Erythroblast (primary cell): ENCODE measurements around the gene SSU72.
"Not testable (repeated sequence)": the region's sequence is repeated elsewhere in the genome, so short reads cannot be mapped to it uniquely, and the experiment has no call there.

Experiments
- DNase-seq, 2 experiments: peaks; one replicate each; lab custom pipeline; 2025; lab: John Stamatoyannopoulos, UW
- GATA1 ChIP-seq: IDR thresholded peaks from 2 replicates; pipeline ENCODE4 v1.6.1; 2011; ENCODE audit warnings: low read depth, mild to moderate bottlenecking, control low read depth, low read length, moderate library complexity
- POLR2A ChIP-seq: IDR thresholded peaks from 2 replicates; pipeline ENCODE4 v1.6.1; 2011; ENCODE audit warnings: mild to moderate bottlenecking, low read length

SSU72 gene

DNA sequence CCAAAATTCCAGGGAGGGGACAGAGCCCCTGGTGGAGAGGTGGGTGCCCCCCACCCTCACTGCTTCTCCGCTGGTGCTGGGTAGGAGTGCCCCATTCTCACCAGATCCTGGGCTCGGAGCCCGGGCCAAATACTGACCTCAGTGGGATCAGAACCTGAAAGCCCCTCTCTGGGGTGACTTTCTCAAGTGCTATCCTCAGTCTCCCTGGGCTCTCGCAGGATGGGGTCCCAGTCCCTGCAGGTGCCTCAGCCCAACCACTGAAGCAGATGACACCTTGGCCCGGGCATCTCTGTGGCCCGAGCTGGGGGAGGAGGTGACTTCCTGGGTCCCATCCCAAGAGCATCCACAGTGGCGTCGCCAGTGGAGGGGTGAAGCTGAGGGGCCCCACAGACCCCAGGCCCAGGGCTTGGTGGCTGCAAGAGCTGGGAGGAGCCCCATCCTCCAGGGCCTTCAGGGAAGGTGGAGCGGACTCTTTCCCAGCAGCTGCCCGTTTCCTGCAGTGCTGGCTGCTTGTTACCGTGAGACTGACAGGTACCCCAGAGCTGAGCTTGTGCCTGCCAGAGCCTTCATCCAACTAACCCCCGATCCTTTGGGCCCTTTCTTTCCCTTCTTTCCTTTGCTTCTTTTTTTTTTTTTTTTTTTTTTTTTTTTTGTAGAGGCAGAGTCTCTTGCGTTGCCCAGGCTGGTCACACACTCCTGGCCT, 29.2 kb upstream of the SSU72 start:
- TF ChIP-seq GATA1 = no peak
- no peak for DNase-seq

DNA sequence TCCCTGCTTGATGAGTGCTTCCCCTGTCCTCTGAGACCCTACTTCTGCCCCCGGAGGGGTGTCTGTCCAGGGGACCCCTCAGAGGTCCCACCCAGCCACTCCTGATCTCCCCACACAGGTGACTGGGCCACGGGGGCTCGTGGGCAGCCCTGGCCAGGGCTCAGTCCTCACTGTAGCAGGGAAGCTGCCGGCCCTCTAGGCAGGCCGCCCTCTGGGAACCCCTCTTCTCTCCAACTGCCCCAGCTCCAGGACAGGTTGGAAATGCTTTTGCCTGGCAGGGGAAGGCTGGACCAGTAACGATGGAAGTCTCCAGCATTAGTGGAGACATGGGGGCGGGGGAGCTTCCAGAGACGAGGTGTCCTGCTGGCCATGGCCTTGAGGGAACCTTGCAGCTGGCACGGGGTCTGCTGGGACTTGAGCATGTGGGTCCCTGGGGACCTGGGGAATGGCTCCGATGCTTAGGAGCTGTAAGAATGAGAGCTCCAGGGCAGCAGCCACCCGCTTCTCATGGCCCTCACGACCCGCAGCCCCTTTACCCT, 28.4 kb upstream of the SSU72 start:
- TF ChIP-seq POLR2A (no peak), GATA1 (no peak)
- DNase-seq = no peak

DNA sequence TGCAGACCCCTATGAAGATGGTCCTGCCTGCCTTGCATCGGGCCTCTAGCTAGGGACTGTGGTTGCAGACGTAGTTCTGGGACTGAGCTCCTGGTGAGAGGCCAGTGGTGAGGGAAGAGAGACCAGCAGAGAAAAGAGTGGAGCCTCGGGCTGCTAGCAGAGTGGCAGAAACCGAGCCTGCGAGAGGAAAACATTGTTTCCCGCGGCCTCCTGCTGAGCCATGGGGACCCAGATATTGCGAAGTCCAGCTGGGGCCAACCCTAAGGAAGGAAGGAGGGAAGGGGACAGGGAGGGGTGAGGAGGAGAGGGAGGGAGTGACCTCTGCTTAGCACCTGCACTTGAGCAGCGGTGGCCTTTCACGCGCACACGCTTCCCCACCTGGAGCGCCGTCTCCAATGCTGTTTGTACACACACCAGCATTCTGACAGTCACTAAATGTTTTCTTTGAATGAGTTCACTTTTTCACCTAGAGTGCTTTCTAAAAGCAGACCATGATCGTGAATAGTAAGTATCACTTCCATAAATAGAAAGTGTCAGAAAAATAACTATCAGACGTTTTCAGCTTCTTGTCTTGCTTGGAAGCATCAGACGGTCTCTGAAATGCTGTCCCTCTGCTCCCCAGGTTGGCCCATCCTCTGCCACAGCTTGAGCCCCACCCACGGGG, 27.8 kb upstream of the SSU72 start:
- no peak for TF ChIP-seq POLR2A
- TF ChIP-seq GATA1 = no peak
- DNase-seq = no peak

DNA sequence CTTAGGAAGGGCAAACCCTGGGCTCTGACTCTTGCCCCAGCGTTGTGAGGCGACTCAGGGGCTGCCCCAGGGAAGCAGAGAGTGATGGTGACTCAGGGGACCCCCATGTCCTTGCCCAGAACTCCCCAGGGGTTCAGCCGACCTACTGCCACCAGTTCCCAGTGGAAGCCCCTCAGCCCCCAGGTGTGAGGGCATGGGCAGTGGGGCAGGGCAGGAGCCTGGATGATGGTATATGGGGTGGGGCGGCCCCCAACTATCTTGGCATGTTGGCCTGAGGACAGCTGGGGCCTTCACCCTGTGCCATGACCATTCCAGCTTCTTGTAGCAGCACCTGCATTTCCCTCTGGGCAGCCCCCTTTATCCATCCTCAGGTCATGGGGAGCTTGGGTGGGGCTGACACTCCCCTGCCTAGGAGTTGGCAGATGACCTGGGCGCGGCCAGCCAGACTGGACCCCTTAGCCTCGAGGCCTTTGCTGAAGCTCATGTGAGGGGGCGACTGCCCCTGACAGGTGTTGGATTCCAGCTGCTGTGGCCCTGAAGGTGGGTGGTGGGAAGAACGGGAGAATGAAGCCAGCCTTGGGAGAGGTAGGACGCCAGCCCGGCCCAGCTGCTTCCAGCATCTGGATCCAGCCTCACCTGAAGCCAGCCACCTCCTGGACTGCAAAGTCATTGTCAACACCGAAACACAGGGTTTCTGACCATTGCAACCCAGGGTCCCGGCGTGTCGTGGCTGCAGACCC, 27.1 kb upstream of the SSU72 start:
- no peak for DNase-seq
- no peak for TF ChIP-seq GATA1
- TF ChIP-seq POLR2A = no peak

DNA sequence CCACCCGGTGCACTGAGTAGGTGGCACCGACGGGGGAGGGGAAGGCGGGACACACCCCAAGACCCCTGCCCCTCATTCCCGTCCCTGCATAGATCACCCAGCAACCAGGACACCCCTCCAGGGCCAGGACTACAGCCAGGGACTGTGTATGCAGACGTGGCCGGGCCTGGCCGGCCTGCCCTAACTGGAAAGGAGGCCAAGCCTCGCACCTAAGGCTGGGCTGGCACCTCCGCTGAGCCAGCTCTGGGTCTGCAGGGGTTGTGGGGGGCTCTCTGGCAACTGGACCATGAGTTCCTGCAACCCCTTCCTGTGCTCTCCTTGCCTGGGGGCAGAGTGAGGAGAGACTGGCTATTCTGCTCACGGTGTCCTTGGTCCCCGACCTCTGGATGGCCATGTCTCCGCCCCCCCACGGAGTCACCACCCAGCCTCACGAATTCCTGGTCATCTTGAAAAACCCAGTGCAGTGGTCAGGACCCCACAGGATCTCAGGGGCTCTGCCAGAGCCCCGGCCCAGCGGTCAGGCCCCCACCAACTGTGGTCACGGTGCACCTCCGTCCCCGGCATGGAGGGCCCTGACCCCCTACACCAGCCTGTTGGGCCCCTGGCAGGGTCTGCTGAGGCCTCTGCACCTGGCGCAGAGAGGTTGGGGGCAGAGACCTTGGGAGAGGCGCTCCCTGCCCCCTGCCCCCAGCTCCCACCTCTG, 26.3 kb upstream of the SSU72 start:
- TF ChIP-seq POLR2A = no peak
- no peak for TF ChIP-seq GATA1
- no peak for DNase-seq

DNA sequence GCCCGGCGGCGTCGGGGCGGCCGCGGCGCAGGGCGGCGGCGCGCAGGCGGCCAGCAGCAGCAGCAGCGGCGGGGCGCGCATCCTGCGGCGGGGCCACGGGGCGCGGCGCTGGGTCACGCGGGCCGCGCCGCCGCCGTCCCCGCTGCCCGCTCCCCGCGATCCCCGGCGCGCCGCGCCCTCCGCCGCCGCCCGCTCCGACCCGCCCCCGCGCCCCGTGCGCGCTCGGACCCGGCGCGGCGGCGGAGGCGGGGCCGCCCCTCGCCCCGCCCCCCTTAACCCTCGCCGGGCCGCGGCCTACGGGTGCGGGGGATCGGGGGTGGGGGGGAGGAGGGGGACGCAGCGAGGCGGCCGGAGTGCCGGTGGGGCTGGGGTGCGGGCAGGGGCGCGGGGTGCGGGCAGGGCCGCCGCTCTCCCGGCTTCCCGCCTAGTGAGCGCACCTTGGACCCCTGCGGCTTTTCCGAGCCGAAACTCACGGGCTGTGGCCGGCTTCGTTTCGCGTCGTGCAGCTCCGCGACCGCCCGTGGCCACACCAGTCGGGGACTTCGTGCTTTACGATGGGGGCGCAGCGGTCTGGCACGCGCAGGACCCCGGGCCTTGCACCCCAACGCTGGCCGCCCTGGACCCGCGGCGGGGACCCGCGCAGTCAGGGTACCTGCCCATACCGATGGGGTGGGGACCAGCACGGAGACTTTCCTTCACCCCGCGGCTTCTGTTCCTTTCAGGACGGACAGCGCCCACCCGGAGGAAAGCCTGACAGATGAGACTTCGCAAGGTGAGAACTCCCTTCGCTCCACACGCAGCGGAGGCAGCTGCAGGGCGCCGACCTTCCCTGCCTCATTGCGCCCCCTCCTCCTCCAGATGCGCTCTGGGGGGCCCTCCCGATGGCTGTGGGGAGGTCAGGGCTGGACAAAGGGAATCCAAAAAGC, 25.5 kb upstream of the SSU72 start, which contains the start of gene FNDC10:
Gene FNDC10, minus strand, starts transcription at position 201 of the 926 bp plus-strand sequence. Its CDS starts 120 bp downstream, at position 81.
- peak in 1 of 2 experiments; percentile 40 for DNase-seq
- TF ChIP-seq GATA1 (no peak), POLR2A (no peak)

DNA sequence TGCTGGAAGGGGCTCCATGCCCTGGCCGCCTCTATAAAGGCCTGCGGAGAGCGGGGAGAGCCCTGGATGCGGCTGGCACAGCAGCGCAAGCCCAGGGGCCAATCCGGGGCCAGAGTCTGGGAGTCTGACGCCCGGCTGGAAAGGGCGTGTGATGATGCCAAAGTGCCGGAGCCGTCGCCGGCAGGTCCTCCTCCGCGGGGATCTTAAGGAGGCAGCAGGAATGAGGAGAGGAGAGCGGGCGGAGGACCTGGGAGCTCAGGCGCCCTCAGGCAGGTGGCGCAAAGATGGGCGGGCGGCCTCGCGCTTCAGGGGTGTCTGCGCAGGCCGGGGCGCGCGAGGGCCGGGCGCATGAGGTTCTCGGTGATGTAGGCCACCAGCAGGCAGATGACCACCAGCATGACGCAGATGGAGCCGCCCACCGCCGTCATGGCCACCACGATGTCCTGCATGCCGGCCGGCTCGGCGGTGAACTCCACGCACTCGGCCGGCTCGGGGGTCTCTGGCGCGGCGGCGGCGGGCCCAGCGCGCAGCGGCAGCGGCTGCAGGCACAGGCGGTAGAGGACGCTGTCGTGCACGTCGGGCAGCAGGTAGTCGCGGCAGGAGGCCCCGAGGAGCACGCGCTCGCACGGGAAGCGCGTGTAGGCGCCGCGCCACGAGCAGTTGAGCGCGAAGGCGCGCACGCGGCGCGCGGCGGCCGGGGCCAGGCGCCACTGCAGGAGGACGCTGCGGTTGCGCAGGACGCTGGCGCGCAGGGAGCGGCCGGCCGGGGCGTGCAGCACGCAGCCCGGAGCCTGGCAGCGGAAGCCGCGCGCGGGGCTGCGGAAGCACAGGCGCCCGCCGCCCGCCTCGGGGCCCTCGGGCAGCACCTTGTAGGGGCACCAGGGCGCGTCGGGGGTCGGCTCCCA, 24.6 kb upstream of the SSU72 start:
- TF ChIP-seq POLR2A (no peak), GATA1 (no peak)

DNA sequence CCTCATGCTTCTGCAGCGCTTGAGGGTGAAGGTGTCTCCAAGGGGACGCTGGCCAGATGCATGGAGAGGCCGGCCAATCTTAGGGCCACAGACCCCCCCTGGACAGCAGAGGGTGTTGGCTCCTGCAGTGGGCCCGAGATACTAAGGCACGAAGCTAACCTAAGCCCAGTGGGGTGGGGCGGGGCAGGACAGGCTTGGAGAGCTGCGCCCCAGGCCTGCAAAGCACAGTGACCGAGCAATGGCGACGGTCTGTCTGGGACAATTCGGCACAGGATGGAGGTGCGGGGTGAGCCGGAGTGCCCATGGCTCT, 24.0 kb upstream of the SSU72 start:
- no peak for TF ChIP-seq GATA1
- no peak for TF ChIP-seq POLR2A
- no peak for DNase-seq

More for the DNA sequence above, 24.6 kb upstream of the SSU72 start:
- DNase-seq = peak; percentile 40 to 48

DNA sequence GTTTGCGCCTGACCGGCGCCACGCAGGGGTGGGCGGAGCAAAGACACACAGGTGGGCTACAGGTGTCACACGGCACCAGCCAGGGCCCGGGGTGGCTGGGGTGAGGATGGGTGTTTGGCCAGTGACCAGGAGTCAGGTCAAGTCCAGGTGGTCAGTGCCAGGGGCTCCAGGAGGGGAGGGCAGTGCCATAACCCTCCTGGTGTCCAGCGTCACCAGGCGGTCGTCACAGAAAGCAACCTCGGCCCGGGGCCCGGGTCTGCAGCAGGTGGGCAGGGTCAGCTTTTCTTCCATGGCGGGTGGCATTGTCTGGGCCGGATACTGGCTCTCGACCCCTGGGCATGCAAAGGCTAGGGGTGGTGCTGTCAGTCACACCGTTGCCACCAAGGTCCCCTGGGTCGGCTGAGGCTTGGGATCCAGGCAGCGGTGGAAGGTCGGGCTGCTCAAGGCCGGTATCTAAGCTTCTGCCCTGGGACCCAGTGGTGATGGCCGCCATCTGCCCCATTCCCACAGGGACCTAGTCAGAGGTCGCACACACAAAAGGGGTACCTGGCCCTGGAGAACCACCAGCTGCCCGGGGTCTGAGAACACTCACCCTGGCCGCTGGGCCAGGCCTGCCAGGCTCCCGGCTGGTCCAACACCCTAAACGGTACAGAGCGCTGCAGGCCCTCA, 23.5 kb upstream of the SSU72 start:
- DNase-seq = no peak
- no peak for TF ChIP-seq POLR2A
- TF ChIP-seq GATA1 = no peak

DNA sequence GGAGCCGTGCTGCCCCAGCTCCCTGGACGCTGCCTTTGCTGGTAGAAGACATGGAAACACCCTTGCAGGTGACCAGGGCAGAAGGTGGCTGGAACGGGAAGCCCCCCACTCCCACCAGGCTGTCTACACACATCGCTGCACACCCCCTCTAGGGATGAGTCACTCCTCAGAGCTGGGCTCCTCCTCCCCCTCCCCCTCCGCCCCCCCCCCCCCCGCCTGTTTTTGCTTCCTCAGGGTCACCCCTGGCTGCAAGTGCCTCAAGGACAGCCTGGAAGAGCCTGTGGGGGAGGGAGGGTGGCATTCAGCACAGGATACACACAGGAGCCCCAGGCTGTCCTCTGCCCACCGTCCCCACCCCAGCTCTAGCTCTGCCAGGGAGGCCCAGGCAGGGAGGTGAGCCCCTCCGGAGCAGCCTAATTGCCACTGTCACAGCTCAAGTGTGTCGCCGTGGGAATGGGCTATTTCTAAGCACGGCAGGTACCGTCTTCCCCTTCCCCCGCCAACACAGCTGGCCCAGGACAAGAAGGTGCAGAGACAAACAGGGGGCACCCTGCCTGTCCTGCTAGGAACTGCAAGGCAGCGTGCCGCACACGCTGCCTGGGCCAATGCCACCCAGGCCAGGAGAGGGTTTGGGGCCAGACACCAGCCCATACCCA, 22.7 kb upstream of the SSU72 start:
- DNase-seq = no peak
- TF ChIP-seq POLR2A (no peak), GATA1 (no peak)

DNA sequence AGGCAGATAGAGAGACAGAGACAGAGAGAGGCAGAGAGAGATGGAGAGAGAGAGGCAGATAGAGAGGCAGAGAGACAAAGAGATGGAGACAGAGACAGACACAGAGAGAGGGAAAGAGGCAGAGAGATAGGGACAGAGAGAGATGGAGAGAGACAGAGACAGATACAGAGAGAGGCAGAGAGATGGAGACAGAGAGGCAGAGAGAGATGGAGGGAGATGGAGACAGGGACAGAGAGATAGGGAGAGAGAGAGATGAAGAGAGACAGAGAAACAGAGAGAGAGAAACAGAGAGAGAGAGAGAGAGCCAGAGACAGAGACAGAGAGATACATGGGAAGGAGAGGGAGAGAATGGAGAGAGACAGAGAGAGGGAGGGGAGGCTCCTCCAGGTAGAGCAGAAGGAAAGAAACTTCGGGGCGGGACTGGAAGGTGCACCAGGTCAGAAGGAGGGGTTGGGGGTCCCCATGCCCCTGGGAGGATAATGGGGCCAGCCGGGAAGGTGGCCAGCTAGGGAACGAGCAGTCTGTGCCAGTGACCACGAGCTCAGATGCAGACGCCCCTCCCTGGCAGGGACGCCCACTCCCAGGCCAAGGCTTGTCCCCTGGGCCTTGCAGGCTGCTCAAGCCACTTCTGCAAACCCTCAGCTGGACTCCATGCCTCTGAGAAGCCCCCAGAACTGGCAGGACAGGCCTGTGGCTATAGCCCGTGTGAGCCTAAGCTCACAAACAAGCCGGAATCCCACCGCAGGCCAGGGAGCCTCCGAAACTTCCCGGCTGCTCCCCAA, 22.0 kb upstream of the SSU72 start:
- no peak for DNase-seq
- TF ChIP-seq GATA1 = no peak
- TF ChIP-seq POLR2A = no peak

DNA sequence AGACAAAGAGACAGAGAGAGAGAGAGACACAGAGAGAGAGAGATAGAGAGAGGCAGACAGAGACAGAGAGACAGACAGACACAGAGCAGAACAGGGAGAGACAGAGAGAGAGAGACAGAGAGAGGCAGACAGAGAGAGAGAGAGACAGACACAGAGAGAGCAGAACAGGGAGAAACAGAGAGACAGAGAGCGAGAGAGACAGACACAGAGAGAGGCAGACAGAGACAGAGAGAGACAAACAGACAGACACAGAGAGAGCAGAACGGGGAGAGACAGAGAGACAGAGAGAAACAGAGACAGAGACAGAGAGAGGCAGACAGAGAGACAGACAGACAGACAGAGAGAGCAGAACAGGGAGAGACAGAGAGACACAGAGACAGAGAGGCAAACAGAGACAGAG, 20.7 kb upstream of the SSU72 start:
- not testable (repeated sequence) for DNase-seq
